NT2/D1 (cell line): Measurements from ENCODE around the gene PSTPIP2.

Experiments
- DNase-seq: peaks from one replicate; pipeline ENCODE4 v3.0.0-alpha.2; 2011; ENCODE audit warnings: low read depth, low spot score
- H3K27me3 ChIP-seq: 2 replicates; pipeline ENCODE4 v1.6.0; 2011; ENCODE audit warnings: mild to moderate bottlenecking; ENCODE audit not compliant: insufficient read length, insufficient read depth
- H3K36me3 ChIP-seq: 2 replicates; pipeline ENCODE4 v1.6.1; 2011; ENCODE audit warnings: mild to moderate bottlenecking, low read length, mixed read lengths; ENCODE audit not compliant: insufficient read depth, insufficient read length
- H3K4me1 ChIP-seq: 2 replicates; pipeline ENCODE4 v1.5.1; 2011; ENCODE audit not compliant: insufficient read depth, insufficient read length
- H3K4me3 ChIP-seq: 2 replicates; pipeline ENCODE4 v1.5.1; 2011; ENCODE audit warnings: low read depth; ENCODE audit not compliant: insufficient read length
- H3K9ac ChIP-seq: 2 replicates; pipeline ENCODE4 v1.6.0; 2011; ENCODE audit warnings: low read depth; ENCODE audit not compliant: insufficient read length
- H3K9me3 ChIP-seq: 2 replicates; pipeline ENCODE4 v1.5.1; 2011; ENCODE audit warnings: mild to moderate bottlenecking, low read length; ENCODE audit not compliant: insufficient read depth
- SUZ12 ChIP-seq: IDR thresholded peaks from 2 replicates; pipeline ENCODE4 v1.6.1; 2011; ENCODE audit not compliant: insufficient read length, insufficient read depth; ENCODE audit errors: extremely low read depth
- YY1 ChIP-seq: IDR thresholded peaks from 2 replicates; pipeline ENCODE4 v1.6.1; 2011; ENCODE audit not compliant: insufficient read length, insufficient read depth
- ZNF274 ChIP-seq: IDR thresholded peaks from 2 replicates; pipeline ENCODE4 v1.6.1; 2011; ENCODE audit warnings: mild to moderate bottlenecking, low read depth, low read length

Gene PSTPIP2

GRCh38 chr18:46046126-46046525 lies 25.9 kb downstream of the PSTPIP2 start:
- Histone ChIP-seq H3K4me3 (no peak overlapping the region), H3K36me3 (no peaks in the 10 kb centered on the region), H3K9me3 (no peaks in the 10 kb centered on the region), H3K27me3 (no peaks in the 10 kb centered on the region), H3K4me1 (no peaks in the 10 kb centered on the region), H3K9ac (no peak overlapping the region)
- TF ChIP-seq SUZ12 (no peak), YY1 (no peak), ZNF274 (no peak)
- no peak for DNase-seq

- H3K27me3 ChIP-seq, result no peaks in the 10 kb centered on the region
- H3K9me3 ChIP-seq, result no peaks in the 10 kb centered on the region
- H3K9ac ChIP-seq, result no peak overlapping the region
- no peak for DNase-seq
- H3K36me3 ChIP-seq, result peaks cover 11% of the 10 kb centered on the region
- TF ChIP-seq YY1 (no peak), ZNF274 (no peak), SUZ12 (no peak)
- no peak overlapping the region for H3K4me3 ChIP-seq
- no peaks in the 10 kb centered on the region for H3K4me1 ChIP-seq
These were observed 29.4 kb downstream of the PSTPIP2 start for GRCh38 chr18:46042571-46043123.

- DNase-seq, result no peak
- Histone ChIP-seq H3K27me3 (no peaks in the 10 kb centered on the region), H3K9ac (no peak overlapping the region)
These were observed 31.3 kb downstream of the PSTPIP2 start for GRCh38 chr18:46040747-46041104.

GRCh38 chr18:46040033-46040746 lies 31.9 kb downstream of the PSTPIP2 start:
- peaks cover 14% of the 10 kb centered on the region for H3K36me3 ChIP-seq
- no peak overlapping the region for H3K9ac ChIP-seq
- DNase-seq, result no peak
- H3K4me3 ChIP-seq, result no peak overlapping the region
- TF ChIP-seq ZNF274 (no peak), SUZ12 (no peak), YY1 (no peak)
- no peaks in the 10 kb centered on the region for H3K27me3 ChIP-seq
- H3K9me3 ChIP-seq, result no peaks in the 10 kb centered on the region
- H3K4me1 ChIP-seq, result no peaks in the 10 kb centered on the region

More at GRCh38 chr18:46040747-46041104, 31.3 kb downstream of the PSTPIP2 start:
- Histone ChIP-seq H3K36me3 (peaks cover 14% of the 10 kb centered on the region), H3K4me3 (no peak overlapping the region), H3K9me3 (no peaks in the 10 kb centered on the region), H3K4me1 (no peaks in the 10 kb centered on the region)
- TF ChIP-seq SUZ12, result no peak
- no peak for TF ChIP-seq ZNF274
- TF ChIP-seq YY1, result no peak

- no peak for DNase-seq
- H3K9ac ChIP-seq, result no peak overlapping the region
- TF ChIP-seq ZNF274, result no peak
- TF ChIP-seq YY1, result no peak
- TF ChIP-seq SUZ12, result no peak
These were observed 34.4 kb downstream of the PSTPIP2 start for GRCh38 chr18:46037512-46038305.

GRCh38 chr18:46035696-46036680 lies 36.1 kb downstream of the PSTPIP2 start:
- Histone ChIP-seq H3K36me3 (peaks cover 26% of the 10 kb centered on the region), H3K9ac (no peak overlapping the region), H3K4me1 (no peaks in the 10 kb centered on the region), H3K27me3 (no peaks in the 10 kb centered on the region), H3K9me3 (no peaks in the 10 kb centered on the region), H3K4me3 (no peak overlapping the region)
- DNase-seq, result no peak
- TF ChIP-seq SUZ12 (no peak), YY1 (no peak), ZNF274 (no peak)

More at GRCh38 chr18:46037512-46038305, 34.4 kb downstream of the PSTPIP2 start:
- Histone ChIP-seq H3K4me3 (no peak overlapping the region), H3K27me3 (no peaks in the 10 kb centered on the region), H3K4me1 (no peaks in the 10 kb centered on the region), H3K36me3 (peaks cover 17% of the 10 kb centered on the region), H3K9me3 (no peaks in the 10 kb centered on the region)

- no peak overlapping the region for H3K9ac ChIP-seq
- 0 out of 2 replicates have a peak, but pooled peaks cover under 1% of the 10 kb centered on the region for H3K9me3 ChIP-seq
- DNase-seq, result no peak
- H3K27me3 ChIP-seq, result peaks cover 4% of the 10 kb centered on the region
- H3K4me3 ChIP-seq, result no peak overlapping the region
- no peak for TF ChIP-seq SUZ12
- no peak for TF ChIP-seq YY1
- TF ChIP-seq ZNF274, result no peak
- peaks cover 24% of the 10 kb centered on the region for H3K36me3 ChIP-seq
- H3K4me1 ChIP-seq, result no peaks in the 10 kb centered on the region
These were observed 37.8 kb downstream of the PSTPIP2 start for GRCh38 chr18:46034230-46034629.
